Activated CD4-positive, alpha-beta T cell treated with anti-CD3 and anti-CD28 coated beads, Interleukin-2, Interleukin-4, amounts not matched to agents 100 ng/mL and 50 ng/mL, durations not matched to agents 16 hours and 8 hours (primary cell): ENCODE results near the gene CHST8.
"Not testable (repeated sequence)": the region's sequence is repeated elsewhere in the genome, so short reads cannot be mapped to it uniquely, and the experiment has no call there.

Source experiments
- DNase-seq: peaks from one replicate; pipeline ENCODE4 v3.0.0-alpha.2; 2020; ENCODE audit warnings: low spot score

CHST8 gene

DNA sequence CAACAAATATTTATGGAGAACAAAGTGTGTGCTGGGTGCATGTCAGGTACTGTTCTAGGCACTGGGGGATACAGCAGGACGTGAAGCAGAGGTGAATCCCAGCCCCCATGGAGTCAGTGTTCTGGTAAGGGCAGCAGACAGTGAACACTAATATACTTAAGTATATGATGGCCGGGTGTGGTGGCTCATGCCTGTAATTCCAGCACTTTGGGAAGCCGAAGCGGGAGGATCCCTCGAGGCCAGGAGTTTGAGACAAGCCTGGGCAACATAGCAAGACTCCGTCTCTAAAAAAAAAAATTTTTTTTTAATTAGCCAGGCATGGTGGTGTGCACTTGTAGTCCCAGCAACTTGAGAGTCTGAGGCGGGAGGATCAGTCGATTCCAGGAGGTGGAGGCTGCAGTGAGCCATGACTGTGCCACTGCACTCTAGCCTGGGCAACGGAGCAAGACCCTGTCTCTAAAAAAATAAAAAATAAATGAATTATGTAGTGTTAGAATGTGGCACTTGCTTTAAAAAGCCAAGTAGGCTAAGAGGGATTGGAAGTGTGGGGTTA, 22.6 kb downstream of the CHST8 start:
- no peak for DNase-seq

DNA sequence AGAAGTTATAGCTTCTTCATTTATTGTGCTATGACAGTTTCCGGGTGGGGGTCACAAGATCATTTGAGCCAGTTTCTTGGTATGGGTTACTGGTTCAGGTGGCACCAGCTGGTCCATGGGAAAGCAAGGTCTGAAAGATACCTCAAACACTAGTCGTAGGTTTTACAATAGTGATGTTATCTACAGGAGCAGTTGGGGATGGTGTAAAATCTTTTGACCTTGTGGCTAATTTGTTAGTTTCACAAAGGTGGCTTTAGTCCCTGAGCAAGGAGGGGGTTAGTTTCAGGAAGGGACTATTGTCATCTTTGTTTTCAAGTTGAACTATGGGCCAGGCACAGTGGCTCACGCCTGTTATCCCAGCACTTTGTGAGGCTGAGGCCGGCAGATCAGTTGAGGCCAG, 24.6 kb downstream of the CHST8 start:
- no peak for DNase-seq

DNA sequence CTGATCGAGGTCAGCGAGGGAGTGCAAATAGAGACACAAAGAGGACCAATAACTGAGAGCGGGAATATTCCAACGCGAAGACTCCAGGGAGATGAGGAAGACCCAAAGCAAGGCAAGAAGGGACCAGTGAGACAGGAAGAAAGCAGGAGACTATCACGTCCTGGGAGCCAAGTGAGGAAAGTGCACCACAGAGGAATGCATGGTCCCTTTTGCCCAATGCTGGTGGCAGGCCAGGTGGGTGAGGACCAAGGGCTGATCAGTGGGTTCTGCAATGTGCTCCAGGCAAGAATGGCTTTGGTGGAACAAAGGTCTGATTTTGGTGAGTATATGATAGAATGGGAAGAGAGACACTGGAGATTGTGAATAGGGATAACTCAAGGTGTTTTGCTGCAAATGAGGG, 25.4 kb downstream of the CHST8 start:
- DNase-seq: no peak

GRCh38 chr19:33649627-33650305, 28.0 kb downstream of the CHST8 start:
- no peak for DNase-seq

- no peak for DNase-seq
These were observed 31.9 kb downstream of the CHST8 start for GRCh38 chr19:33653684-33654083.

DNA sequence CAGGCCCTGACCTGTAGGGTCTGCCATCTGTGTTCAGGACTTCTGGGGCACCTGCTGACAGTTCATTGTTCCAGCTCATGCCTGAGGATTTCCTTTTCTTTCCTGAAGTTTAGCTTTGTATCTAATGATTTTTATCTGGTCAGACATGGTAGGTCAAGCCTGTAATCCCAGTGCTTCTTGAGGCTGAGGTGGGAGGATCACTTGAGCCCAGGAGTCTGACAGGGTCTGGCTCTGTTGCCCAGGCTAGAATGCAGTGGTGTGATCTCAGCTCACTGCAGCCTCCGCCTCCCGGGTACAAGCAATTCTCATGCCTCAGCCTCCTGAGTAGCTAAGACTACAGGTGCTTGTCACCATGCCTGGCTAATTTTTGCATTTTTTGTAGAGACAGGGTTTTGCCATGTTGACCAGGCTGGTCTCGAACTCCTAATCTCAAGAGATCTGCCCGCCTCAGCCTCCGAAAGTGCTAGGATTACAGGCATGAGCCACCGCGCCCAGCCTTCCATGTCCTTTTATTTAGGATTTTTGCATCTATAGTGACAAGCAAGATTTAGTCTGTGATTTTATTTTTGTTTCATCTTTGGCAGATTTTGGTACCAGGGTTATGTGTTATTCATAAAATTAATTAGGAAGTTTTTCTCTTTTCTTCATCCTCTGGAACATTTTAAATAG, 33.2 kb downstream of the CHST8 start:
- no peak for DNase-seq

- no peak for DNase-seq
These were observed 38.1 kb downstream of the CHST8 start for GRCh38 chr19:33659835-33660234.

DNA sequence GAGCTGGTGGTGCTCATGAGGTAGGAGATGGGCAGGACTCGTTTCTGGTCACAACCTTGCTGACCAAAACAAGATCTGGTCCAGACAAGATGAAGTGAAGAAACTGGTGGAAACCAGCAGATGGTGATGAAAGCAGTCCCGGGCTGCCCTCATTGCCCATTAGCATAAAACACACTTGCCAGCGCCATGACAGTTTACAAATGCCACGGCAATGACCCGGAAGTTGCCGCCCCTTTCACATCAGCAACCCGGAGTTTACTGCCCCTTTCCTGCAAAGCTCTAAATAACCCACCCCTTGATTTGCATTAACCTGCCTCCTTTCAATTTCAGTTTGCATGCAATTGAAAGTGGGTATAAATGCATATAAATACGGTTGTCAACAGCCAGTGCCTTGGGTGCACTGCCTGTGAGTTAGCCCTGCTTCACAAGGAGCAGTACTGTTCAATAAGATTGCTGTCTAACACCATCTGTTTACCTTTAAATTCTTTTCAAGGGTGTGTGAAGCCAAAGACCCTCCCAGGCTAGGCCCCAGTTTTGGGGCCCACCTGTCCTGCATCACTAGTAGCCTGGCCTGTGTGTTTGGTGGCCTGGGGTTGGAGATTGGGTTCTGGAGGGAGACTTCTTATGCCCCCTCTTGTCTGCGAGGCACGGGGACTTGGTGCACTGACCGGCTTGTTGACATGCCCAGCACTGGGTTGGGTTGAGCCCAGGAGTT, 38.8 kb downstream of the CHST8 start:
- no peak for DNase-seq

DNA sequence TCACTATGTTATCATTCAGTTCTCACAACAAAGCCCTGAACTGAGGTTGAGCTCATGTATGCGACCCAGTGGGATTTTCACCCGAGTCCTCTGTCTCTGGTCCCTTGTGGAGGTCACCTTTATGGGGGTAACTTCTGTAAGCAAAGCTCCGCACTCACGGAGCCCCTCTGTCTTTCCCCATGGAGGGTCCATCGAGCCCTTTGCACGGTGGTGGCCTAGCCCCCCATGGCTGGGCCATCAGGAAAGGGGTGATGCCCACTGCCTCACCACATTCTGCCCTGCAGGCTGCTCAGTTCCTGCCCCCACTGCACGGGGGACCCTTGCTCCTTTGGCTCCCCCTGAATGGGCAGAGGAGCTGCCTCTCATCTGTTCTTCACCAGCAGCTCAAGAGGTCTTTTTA, 39.6 kb downstream of the CHST8 start:
- no peak for DNase-seq

DNA sequence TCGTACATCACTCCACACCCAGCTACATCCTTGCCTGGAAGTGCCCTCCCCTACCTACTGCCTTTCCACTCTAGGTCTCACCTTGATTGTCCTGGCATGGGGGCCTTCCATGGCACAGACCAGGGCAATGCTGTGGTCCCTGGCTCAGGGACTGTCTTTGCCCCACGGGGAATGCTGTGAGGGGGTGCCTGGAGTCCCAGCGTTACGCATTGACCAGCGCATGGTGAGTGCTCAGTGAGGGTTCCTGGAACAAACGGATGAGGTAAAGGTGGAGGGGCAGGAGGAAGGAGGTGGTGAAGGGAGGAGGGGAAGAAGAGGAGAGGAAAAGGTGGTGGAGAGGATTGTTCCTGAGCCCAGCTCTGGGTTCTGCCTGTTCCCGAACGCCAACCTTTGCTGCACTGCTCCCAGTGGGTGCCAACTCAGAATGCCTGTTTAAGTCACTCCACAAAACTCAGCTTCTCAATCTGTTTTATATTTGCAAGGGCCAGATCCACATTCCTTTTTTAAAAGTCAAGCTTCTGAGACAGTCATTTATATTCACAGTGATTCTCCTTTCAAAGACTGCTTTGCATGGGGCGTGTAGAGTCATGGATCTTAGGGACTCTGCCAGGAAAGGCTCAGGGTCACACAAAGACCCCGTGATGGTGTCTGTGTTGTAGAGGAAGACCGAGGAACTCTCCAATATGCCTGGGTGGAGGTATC, 40.8 kb downstream of the CHST8 start:
- no peak for DNase-seq

GRCh38 chr19:33663316-33663715, 41.6 kb downstream of the CHST8 start:
- not testable (repeated sequence) for DNase-seq

- DNase-seq: no peak
These were observed 43.0 kb downstream of the CHST8 start for GRCh38 chr19:33664744-33665143.

DNA sequence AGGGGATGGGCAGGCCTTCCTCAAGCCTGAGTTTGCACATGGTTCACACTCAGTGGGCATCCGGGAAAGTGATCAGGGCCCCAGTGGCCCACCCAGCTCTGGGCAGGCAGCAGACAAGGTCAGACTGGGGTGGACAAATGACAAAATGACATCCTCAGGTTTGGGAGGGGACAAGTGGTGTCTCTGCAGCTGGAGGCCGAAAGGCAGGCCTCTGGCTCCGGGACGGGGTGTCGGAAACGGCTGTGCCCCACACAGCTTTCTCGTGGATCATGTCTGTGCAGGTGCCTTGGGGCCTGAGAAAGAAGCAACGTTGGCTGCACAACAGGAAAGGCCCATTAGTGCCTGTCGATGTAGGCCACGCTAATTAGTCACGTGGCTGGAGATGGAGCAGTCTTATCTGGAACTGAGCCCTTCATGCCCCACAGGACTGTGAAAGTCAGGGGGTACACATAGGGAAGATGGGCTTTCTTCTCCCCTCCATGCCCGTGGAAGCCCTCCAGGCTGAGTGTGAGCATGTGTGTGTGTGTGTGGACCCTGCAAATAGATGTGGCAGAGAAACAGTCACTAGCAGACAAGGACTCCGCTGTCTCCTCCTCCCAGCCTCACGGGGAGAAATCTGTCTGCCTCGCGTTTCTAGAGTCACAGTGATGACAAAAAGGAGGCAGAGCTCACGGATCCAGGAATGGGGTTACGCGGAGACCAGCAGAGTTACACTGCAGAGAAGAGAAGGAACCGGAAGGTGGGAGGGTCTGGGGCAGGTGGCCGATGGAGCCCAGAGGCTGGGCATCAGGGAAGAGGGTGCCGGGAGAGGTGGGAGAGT, 44.2 kb downstream of the CHST8 start:
- no peak for DNase-seq

GRCh38 chr19:33667141-33667650, 45.4 kb downstream of the CHST8 start:
- DNase-seq: no peak

DNA sequence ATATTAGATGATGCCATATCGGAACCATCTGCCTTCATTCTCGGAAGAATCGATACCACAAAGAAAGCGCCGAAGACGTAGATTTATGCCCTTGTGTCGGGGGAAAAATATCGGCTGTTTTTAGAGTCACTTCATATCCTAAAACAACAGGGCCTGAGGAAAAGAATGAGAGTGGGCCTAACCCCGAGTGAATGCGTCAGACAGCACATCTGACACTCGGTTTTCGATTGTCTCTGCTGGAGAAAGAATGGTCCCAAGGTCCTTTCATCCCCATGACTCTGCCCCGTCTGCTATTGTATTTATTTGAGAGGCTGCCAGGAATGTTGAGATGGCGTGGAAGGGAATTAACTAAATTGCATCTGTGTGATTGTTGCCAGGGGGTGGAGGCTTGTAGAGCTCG, 46.1 kb downstream of the CHST8 start:
- no peak for DNase-seq

GRCh38 chr19:33668968-33669367, 47.2 kb downstream of the CHST8 start:
- no peak for DNase-seq

GRCh38 chr19:33669376-33669775, 47.6 kb downstream of the CHST8 start:
- DNase-seq: no peak

GRCh38 chr19:33670398-33670797, 48.6 kb downstream of the CHST8 start:
- DNase-seq: no peak

DNA sequence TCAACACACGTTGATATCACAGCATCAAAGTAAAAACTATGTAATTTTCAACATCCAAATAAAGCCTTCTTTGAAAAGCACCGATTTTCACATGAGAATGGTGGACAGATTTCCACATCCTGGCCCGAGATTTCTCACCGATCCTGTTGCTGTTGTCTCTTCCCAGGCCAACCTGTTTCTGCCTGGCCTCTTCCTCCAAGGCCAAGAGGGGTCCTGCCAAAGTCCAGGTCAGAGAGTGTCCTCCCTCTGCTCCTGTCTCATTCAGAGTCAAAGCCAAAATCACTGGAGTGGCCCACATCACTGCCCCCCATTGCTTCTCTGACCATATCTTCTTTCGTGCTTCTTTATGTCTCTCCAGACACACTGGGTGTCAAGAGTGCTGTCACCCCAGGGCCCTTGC, 49.5 kb downstream of the CHST8 start:
- no peak for DNase-seq

GRCh38 chr19:33673258-33673875, 51.6 kb downstream of the CHST8 start:
- DNase-seq: no peak
